OCI-LY3 (cell line): ENCODE data around the gene OR52B6.
A peak's percentile ranks its signal among the peaks of the same experiment; 100 is the strongest.

ENCODE experiments used
- H2AFZ ChIP-seq: fragments of 200-600, 300-600 bp; shearing (Covaris generic); 2 replicates; pipeline ENCODE4 v1.6.0; 2014; ENCODE audit warnings: antibody characterized with exemption, low read depth, low read length
- H3K27ac ChIP-seq: fragments of 200-600, 300-600 bp; sonication (generic); 2 replicates; pipeline ENCODE4 v1.5.1; 2014; ENCODE audit warnings: mild to moderate bottlenecking, low read length, moderate library complexity, mixed read lengths
- H3K27me3 ChIP-seq: fragments of 200-600, 300-600 bp; sonication (generic); 2 replicates; pipeline ENCODE4 v1.6.1; 2014; ENCODE audit warnings: low read depth, low read length, mixed read lengths
- H3K36me3 ChIP-seq: fragments of 200-600, 300-600 bp; sonication (generic); replicated peaks from 2 replicates; pipeline ENCODE3; 2014; ENCODE audit warnings: low read depth, low read length, mixed read lengths
- H3K4me1 ChIP-seq: fragments of 300-600, 200-600 bp; sonication (generic); 2 replicates; pipeline ENCODE4 v1.6.1; 2014; ENCODE audit warnings: low read length, mixed read lengths
- H3K4me2 ChIP-seq: fragments of 200-600, 300-600 bp; sonication (generic); 2 replicates; pipeline ENCODE4 v1.6.1; 2014; ENCODE audit warnings: low read length, mixed read lengths
- H3K4me3 ChIP-seq: fragments of 300-600, 200-600 bp; sonication (generic); 2 replicates; pipeline ENCODE4 v1.5.1; 2014; ENCODE audit warnings: antibody characterized with exemption, mild to moderate bottlenecking, low read length, moderate library complexity
- H3K79me2 ChIP-seq: fragments of 300-600, 200-600 bp; shearing (Covaris generic); 2 replicates; pipeline ENCODE4 v1.6.1; 2014; ENCODE audit warnings: mild to moderate bottlenecking, low read length, mixed read lengths
- H3K9ac ChIP-seq: fragments of 300-600, 200-600 bp; shearing (Covaris generic); 2 replicates; pipeline ENCODE4 v1.6.0; 2014; ENCODE audit warnings: mild to moderate bottlenecking, low read length, moderate library complexity
- H3K9me3 ChIP-seq: fragments of 200-600, 300-600 bp; shearing (Covaris generic); 2 replicates; pipeline ENCODE4 v1.6.1; 2014; ENCODE audit warnings: low read length, mixed read lengths; ENCODE audit not compliant: insufficient read depth
- H4K20me1 ChIP-seq: fragments of 200-600, 300-600 bp; sonication (generic); 2 replicates; pipeline ENCODE4 v1.6.1; 2016; ENCODE audit warnings: low read length, mixed read lengths; ENCODE audit not compliant: insufficient read depth
- EZH2phosphoT487 ChIP-seq: fragments of 200-600 bp; shearing (Covaris generic); IDR thresholded peaks from 2 replicates; pipeline ENCODE4 v1.6.1; 2018; ENCODE audit warnings: antibody characterized with exemption, mixed run types, low read depth
- TF ChIP-seq, protein P1 (sequence below): fragments of 200-600, 300-600 bp; sonication (generic); IDR thresholded peaks from 2 replicates; pipeline ENCODE4 v1.5.1; 2014; ENCODE audit warnings: antibody characterized with exemption, low read length, low read depth

OR52B6 gene

DNA sequence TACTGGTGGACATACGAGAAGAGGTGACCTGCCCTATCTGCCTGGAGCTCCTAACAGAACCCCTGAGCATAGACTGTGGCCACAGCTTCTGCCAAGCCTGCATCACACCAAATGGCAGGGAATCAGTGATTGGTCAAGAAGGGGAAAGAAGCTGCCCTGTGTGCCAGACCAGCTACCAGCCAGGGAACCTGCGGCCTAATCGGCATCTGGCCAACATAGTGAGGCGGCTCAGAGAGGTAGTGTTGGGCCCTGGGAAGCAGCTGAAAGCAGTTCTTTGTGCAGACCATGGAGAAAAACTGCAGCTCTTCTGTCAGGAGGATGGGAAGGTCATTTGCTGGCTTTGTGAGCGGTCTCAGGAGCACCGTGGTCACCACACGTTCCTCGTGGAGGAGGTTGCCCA lies 22.6 kb downstream of the OR52B6 start:
- H4K20me1 ChIP-seq = no peaks in the 10 kb centered on the region
- no peaks in the 10 kb centered on the region for H3K9me3 ChIP-seq
- no peaks in the 10 kb centered on the region for H3K79me2 ChIP-seq
- H3K27ac ChIP-seq = no peak overlapping the region
- no peaks in the 10 kb centered on the region for H3K36me3 ChIP-seq
- TF ChIP-seq, protein P1, sequence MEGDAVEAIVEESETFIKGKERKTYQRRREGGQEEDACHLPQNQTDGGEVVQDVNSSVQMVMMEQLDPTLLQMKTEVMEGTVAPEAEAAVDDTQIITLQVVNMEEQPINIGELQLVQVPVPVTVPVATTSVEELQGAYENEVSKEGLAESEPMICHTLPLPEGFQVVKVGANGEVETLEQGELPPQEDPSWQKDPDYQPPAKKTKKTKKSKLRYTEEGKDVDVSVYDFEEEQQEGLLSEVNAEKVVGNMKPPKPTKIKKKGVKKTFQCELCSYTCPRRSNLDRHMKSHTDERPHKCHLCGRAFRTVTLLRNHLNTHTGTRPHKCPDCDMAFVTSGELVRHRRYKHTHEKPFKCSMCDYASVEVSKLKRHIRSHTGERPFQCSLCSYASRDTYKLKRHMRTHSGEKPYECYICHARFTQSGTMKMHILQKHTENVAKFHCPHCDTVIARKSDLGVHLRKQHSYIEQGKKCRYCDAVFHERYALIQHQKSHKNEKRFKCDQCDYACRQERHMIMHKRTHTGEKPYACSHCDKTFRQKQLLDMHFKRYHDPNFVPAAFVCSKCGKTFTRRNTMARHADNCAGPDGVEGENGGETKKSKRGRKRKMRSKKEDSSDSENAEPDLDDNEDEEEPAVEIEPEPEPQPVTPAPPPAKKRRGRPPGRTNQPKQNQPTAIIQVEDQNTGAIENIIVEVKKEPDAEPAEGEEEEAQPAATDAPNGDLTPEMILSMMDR = no peak
- TF ChIP-seq EZH2phosphoT487 = no peak
- H2AFZ ChIP-seq = no peak overlapping the region
- H3K27me3 ChIP-seq = no peaks in the 10 kb centered on the region
- H3K4me3 ChIP-seq = no peak overlapping the region
- no peak overlapping the region for H3K4me2 ChIP-seq
- H3K4me1 ChIP-seq = peaks cover 4% of the 10 kb centered on the region
- H3K9ac ChIP-seq = no peak overlapping the region

DNA sequence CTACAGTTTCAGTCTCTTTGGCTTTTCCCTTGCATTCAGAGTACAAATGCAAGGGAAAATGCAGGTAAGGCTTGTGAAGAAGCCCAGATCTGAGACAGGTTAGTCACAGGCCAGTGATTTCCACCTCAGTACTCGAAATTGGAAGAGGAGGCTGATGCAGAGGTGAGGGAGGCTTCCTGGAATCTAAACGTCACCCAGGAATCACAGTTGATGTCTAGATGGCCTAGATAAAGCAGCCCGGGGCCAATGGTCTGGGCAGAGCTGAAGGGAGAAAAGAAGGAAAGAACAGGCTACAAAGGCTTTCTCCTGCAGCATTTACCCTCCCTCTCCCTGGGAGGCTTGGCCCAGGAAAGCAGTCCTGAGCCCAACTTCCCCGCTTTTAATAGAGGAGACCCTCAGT lies 24.2 kb downstream of the OR52B6 start:
- H4K20me1 ChIP-seq = no peaks in the 10 kb centered on the region
- no peak overlapping the region for H3K9ac ChIP-seq
- H3K27me3 ChIP-seq = no peaks in the 10 kb centered on the region
- no peaks in the 10 kb centered on the region for H3K36me3 ChIP-seq
- H3K4me2 ChIP-seq = no peak overlapping the region
- no peaks in the 10 kb centered on the region for H3K79me2 ChIP-seq
- H3K27ac ChIP-seq = no peak overlapping the region
- no peaks in the 10 kb centered on the region for H3K9me3 ChIP-seq
- TF ChIP-seq, protein P1 = no peak
- no peak for TF ChIP-seq EZH2phosphoT487
- no peak overlapping the region for H3K4me3 ChIP-seq
- H3K4me1 ChIP-seq = peaks cover 4% of the 10 kb centered on the region
- H2AFZ ChIP-seq = no peak overlapping the region

DNA sequence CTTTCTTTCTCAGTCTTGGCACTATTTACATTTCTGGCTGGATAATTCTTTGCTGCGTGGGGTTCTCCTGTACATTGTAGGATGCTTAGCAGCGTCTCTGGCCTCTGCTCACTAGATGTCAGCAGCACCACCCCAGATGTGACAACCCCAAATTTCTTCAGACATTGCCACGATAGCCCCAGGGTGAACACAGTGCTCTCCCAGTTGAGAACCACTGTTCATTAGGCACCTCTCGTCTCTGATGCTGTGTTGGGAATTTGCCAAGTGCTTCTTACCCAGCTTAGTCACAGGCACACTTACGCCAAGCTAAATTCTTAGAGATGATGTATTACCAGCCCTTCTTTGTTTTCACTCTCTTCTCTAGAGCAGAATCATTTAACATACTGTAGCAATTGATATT lies 25.2 kb downstream of the OR52B6 start:
- Histone ChIP-seq H2AFZ (no peak overlapping the region), H3K79me2 (no peaks in the 10 kb centered on the region), H3K27me3 (no peaks in the 10 kb centered on the region), H3K4me2 (0 out of 2 replicates have a peak overlapping the region, but pooled peaks have one; percentile 19), H3K27ac (no peak overlapping the region), H3K36me3 (no peaks in the 10 kb centered on the region), H3K4me3 (no peak overlapping the region), H4K20me1 (no peaks in the 10 kb centered on the region), H3K9ac (no peak overlapping the region), H3K9me3 (no peaks in the 10 kb centered on the region), H3K4me1 (peaks cover 7% of the 10 kb centered on the region)
- TF ChIP-seq, protein P1 = peak; percentile 48
- TF ChIP-seq EZH2phosphoT487 = no peak

DNA sequence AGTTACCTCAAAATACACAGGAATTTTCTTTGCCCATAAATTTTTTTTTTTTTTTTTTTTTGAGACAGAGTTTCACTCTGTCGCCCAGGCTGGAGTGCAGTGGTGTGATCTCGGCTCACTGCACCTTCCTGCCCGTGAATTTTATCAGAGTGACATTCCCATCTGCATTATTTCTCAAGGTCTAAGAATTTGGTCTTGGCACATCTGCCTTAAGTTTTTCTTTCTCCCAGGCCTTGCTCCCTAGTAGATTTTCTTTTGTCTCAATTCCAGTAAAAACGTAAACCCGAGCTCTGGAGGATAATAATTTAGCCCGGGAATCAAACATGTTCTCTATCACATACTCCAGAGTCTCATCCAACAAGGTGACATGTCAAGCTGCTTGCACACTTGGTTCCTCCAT lies 28.1 kb downstream of the OR52B6 start:
- Histone ChIP-seq H3K4me1 (peaks cover 8% of the 10 kb centered on the region), H4K20me1 (no peaks in the 10 kb centered on the region), H3K27ac (no peak overlapping the region), H3K36me3 (no peaks in the 10 kb centered on the region), H3K27me3 (no peaks in the 10 kb centered on the region), H3K9me3 (no peaks in the 10 kb centered on the region), H3K79me2 (no peaks in the 10 kb centered on the region), H3K4me2 (no peak overlapping the region), H2AFZ (no peak overlapping the region), H3K9ac (no peak overlapping the region), H3K4me3 (no peak overlapping the region)
- TF ChIP-seq, protein P1 = no peak
- TF ChIP-seq EZH2phosphoT487 = no peak
